K562 (cell line): ENCODE data around the gene TMEM185B. TPM values are rescaled to one million over a fixed set of nuclear protein-coding genes. Genes with fewer than 3 reads are reported as not detected.

Source experiments
- CTBP1 ChIP-seq: fragments of 450-650 bp; IDR thresholded peaks from 2 replicates; pipeline ENCODE4 v1.6.1; 2016; ENCODE audit warnings: borderline replicate concordance
- ETV6 ChIP-seq, 3 experiments: fragments of 150-350 bp in 1 of 3; sonication (generic) in 1 of 3; formaldehyde crosslinking in 1 of 3; IDR thresholded peaks; 2 replicates each; pipeline versions ENCODE4 v1.6.1 to v1.8.0; 2014 to 2022; ENCODE audit warnings: borderline replicate concordance in 2 of 3, low read depth in 2 of 3, antibody characterized with exemption in 1 of 3, low read length in 1 of 3, mild to moderate bottlenecking in 1 of 3, missing genetic modification reagents in 1 of 3
- HDGF ChIP-seq: fragments of 450-650 bp; IDR thresholded peaks from 2 replicates; pipeline ENCODE4 v1.6.1; 2016
- JUN ChIP-seq, 2 experiments: sonication (generic) in 1 of 2; formaldehyde crosslinking in 1 of 2; IDR thresholded peaks; 2 replicates each; pipeline versions ENCODE4 v1.6.1 to v1.8.0; 2012 to 2022; ENCODE audit warnings: borderline replicate concordance in 2 of 2, mild to moderate bottlenecking in 2 of 2, improper control_type of control experiment in 1 of 2, low read depth in 1 of 2, low read length in 1 of 2, missing genetic modification reagents in 1 of 2
- NONO ChIP-seq, 2 experiments: fragments of 200-400 bp in 1 of 2; fragments of 450-650 bp in 1 of 2; formaldehyde crosslinking in 1 of 2; IDR thresholded peaks; 2 replicates each; pipeline ENCODE4 v1.6.1; 2017; ENCODE audit warnings: low read depth in 2 of 2, mild to moderate bottlenecking in 2 of 2, moderate library complexity in 2 of 2, low read length in 1 of 2
- NRF1 ChIP-seq, 2 experiments: fragments of 450-650 bp; IDR thresholded peaks in 1 of 2; conservative IDR thresholded peaks in 1 of 2; 2 replicates each; pipeline ENCODE4 v1.6.1; 2014; ENCODE audit warnings: mild to moderate bottlenecking in 2 of 2
- PYGO2 ChIP-seq: fragments of 450-650 bp; IDR thresholded peaks from 2 replicates; pipeline ENCODE4 v1.6.1; 2016; ENCODE audit warnings: mild to moderate bottlenecking, missing genetic modification characterization, moderate library complexity, missing compliant biosample characterization
- SIRT6 ChIP-seq: IDR thresholded peaks from one replicate; pipeline ENCODE4 v1.6.1; 2012; ENCODE audit warnings: low read depth, mild to moderate bottlenecking, control low read depth, inconsistent platforms, low read length, moderate library complexity
- SREBF2 ChIP-seq: sonication (generic); formaldehyde crosslinking; IDR thresholded peaks from 2 replicates; pipeline ENCODE4 v1.4.0; 2020; ENCODE audit warnings: mild to moderate bottlenecking, missing genetic modification reagents
- U2AF1 ChIP-seq: fragments of 200-400 bp; formaldehyde crosslinking; optimal IDR thresholded peaks from 2 replicates; pipeline ENCODE3; 2017; ENCODE audit warnings: mild to moderate bottlenecking, low read depth, low read length, moderate library complexity
- ZC3H8 ChIP-seq: fragments of 450-650 bp; IDR thresholded peaks from 2 replicates; pipeline ENCODE4 v1.6.1; 2017
- ZNF197 ChIP-seq: fragments of 200-800 bp; sonication (Bioruptor generic); IDR thresholded peaks from 2 replicates; pipeline ENCODE4 v1.6.1; 2016; ENCODE audit warnings: low read depth, missing genetic modification characterization, missing compliant biosample characterization
- polyA plus RNA-seq, 8 experiments: library from polyadenylated mRNA; depleted of rRNA in 4 of 8; stranded (reverse) in 5 of 8; unstranded in 3 of 8; fragments of >200 nt; fragmentation: Nextera tagmentation in 2 of 8; fragmentation: Illumina TruSeq in 1 of 8; extraction: Ambion mirVana in 2 of 8; extraction: Trizol in 1 of 8; gene quantifications; 2 replicates each; pipeline versions ENCODE4 v1.2.1 to v1.2.3, GENCODE V29; 2011 to 2014; ENCODE audit warnings: inconsistent platforms in 1 of 8, missing spikeins in 1 of 8
- total RNA-seq, 7 experiments: library from RNA; depleted of rRNA in 6 of 7; stranded (reverse); fragments of >200 nt in 6 of 7; fragmentation: Illumina TruSeq in 2 of 7; extraction: Trizol in 2 of 7; gene quantifications; 2 replicates each; pipeline versions ENCODE4 v1.2.1 to v1.2.3, GENCODE V29; 2011 to 2021; ENCODE audit warnings: low replicate concordance in 1 of 7
- TF ChIP-seq, protein P1 (sequence below): sonication (generic); formaldehyde crosslinking; IDR thresholded peaks from 2 replicates; pipeline ENCODE4 v1.8.0; 2023; ENCODE audit warnings: mild to moderate bottlenecking, missing genetic modification reagents
- TF ChIP-seq, protein P2 (sequence below): IDR thresholded peaks from 2 replicates; pipeline ENCODE4 v1.6.1; 2016; ENCODE audit warnings: missing genetic modification characterization, missing compliant biosample characterization
- TF ChIP-seq, protein P3 (sequence below): sonication (generic); formaldehyde crosslinking; IDR thresholded peaks from 2 replicates; pipeline ENCODE4 v1.8.0; 2022; ENCODE audit warnings: missing genetic modification reagents, mild to moderate bottlenecking, moderate library complexity, borderline replicate concordance
- TF ChIP-seq, protein P4 (sequence below): fragments of 250-450 bp; sonication (Bioruptor Pico); IDR thresholded peaks from 2 replicates; pipeline ENCODE4 v1.5.0; 2021; ENCODE audit warnings: mild to moderate bottlenecking, borderline replicate concordance

TMEM185B gene
- total and polyA plus RNA-seq, 9 of the 15 experiments (the other 6 are each of a cell fraction or from before 2014, with no cell fraction given): 2.9 to 28.2 (median 11.5) TPM

DNA sequence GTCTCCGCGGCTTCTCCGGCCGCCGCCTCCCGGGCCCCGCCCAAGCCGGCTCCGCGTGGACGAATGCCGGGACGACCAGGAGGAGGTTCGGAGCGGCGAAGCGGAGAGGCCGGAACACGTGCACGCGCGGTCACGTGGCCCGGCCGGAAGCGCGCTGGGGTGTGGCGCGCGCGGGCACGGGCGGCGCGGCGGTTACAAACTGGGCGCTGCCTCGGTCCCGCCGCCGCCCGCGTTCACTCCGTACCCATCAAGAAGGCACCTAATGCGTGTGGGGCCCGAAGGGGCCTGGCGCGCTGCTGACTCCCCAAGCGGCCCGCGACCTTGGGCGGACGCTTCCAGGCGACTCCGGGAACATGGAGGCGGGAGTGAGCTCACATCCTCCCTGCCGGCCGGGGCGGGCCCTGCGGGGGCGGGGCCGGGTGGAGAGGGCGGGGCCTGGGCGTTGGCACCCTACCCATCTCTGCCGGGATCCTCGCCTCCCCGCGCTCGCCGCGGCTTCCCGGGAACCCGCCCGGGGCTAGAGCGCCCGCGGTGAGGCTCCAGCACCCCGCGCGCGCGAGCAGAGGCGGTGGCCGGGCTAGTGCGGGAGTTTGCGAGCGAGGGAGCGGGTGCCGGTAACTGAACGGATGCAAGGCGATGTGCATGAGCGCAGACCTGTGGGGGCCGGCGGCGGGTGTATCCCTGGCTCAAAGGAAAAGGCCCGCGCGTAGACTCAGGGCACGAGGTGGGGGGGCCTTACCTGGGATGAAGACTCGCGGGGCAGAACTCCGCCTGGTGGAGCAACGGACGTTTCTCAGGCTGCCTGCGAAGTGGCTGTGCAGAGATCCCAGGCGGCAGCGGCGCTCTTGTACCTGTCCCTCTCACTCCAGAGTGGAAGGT, at the start of gene TMEM185B (continued):
- TF ChIP-seq, protein P1, sequence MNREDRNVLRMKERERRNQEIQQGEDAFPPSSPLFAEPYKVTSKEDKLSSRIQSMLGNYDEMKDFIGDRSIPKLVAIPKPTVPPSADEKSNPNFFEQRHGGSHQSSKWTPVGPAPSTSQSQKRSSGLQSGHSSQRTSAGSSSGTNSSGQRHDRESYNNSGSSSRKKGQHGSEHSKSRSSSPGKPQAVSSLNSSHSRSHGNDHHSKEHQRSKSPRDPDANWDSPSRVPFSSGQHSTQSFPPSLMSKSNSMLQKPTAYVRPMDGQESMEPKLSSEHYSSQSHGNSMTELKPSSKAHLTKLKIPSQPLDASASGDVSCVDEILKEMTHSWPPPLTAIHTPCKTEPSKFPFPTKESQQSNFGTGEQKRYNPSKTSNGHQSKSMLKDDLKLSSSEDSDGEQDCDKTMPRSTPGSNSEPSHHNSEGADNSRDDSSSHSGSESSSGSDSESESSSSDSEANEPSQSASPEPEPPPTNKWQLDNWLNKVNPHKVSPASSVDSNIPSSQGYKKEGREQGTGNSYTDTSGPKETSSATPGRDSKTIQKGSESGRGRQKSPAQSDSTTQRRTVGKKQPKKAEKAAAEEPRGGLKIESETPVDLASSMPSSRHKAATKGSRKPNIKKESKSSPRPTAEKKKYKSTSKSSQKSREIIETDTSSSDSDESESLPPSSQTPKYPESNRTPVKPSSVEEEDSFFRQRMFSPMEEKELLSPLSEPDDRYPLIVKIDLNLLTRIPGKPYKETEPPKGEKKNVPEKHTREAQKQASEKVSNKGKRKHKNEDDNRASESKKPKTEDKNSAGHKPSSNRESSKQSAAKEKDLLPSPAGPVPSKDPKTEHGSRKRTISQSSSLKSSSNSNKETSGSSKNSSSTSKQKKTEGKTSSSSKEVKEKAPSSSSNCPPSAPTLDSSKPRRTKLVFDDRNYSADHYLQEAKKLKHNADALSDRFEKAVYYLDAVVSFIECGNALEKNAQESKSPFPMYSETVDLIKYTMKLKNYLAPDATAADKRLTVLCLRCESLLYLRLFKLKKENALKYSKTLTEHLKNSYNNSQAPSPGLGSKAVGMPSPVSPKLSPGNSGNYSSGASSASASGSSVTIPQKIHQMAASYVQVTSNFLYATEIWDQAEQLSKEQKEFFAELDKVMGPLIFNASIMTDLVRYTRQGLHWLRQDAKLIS: no peak
- TF ChIP-seq, protein P2, sequence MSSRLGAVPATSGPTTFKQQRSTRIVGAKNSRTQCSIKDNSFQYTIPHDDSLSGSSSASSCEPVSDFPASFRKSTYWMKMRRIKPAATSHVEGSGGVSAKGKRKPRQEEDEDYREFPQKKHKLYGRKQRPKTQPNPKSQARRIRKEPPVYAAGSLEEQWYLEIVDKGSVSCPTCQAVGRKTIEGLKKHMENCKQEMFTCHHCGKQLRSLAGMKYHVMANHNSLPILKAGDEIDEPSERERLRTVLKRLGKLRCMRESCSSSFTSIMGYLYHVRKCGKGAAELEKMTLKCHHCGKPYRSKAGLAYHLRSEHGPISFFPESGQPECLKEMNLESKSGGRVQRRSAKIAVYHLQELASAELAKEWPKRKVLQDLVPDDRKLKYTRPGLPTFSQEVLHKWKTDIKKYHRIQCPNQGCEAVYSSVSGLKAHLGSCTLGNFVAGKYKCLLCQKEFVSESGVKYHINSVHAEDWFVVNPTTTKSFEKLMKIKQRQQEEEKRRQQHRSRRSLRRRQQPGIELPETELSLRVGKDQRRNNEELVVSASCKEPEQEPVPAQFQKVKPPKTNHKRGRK (tag): no peak
- TF ChIP-seq U2AF1 (no peak), ZC3H8 (no peak), ETV6 (IDR thresholded peaks at IDR 0.05; ENCODE audit: borderline replicate concordance in 1 of 2, low read depth in 2 of 2, low read length in 1 of 2) (peak in 1 of 2 experiments; percentile 39; a peak in 1 of 4 replicates), ETV6 (CRISPR knock-in tag; IDR thresholded peaks at IDR 0.05; ENCODE audit: borderline replicate concordance) (peak; percentile 68), HDGF (no peak), SREBF2 (no peak), CTBP1 (peak; percentile 92), ZNF197 (CRISPR knock-in tag) (peak; percentile 76; the same call in 1 of the 2 replicates), NRF1 (conservative IDR thresholded peaks at IDR 0.05 in 1 of 2, IDR thresholded peaks at IDR 0.05 in 1 of 2) (peak in 1 of 2 experiments; percentile 32; a peak in 2 of 4 replicates), PYGO2 (no peak), JUN (IDR thresholded peaks at IDR 0.05; ENCODE audit: borderline replicate concordance, low read depth, low read length) (peak; percentile 76; the same call in 1 of the 2 replicates), JUN (CRISPR knock-in tag; IDR thresholded peaks at IDR 0.05; ENCODE audit: borderline replicate concordance) (peak; percentile 89; the same call in 1 of the 2 replicates), SIRT6 (no peak), NONO (IDR thresholded peaks at IDR 0.05; ENCODE audit: low read depth in 2 of 2, low read length in 1 of 2) (peak; percentile 84 to 91)
- TF ChIP-seq, protein P3, sequence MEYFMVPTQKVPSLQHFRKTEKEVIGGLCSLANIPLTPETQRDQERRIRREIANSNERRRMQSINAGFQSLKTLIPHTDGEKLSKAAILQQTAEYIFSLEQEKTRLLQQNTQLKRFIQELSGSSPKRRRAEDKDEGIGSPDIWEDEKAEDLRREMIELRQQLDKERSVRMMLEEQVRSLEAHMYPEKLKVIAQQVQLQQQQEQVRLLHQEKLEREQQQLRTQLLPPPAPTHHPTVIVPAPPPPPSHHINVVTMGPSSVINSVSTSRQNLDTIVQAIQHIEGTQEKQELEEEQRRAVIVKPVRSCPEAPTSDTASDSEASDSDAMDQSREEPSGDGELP: peak; percentile 60; the same call in 1 of the 2 replicates
- TF ChIP-seq, protein P4, sequence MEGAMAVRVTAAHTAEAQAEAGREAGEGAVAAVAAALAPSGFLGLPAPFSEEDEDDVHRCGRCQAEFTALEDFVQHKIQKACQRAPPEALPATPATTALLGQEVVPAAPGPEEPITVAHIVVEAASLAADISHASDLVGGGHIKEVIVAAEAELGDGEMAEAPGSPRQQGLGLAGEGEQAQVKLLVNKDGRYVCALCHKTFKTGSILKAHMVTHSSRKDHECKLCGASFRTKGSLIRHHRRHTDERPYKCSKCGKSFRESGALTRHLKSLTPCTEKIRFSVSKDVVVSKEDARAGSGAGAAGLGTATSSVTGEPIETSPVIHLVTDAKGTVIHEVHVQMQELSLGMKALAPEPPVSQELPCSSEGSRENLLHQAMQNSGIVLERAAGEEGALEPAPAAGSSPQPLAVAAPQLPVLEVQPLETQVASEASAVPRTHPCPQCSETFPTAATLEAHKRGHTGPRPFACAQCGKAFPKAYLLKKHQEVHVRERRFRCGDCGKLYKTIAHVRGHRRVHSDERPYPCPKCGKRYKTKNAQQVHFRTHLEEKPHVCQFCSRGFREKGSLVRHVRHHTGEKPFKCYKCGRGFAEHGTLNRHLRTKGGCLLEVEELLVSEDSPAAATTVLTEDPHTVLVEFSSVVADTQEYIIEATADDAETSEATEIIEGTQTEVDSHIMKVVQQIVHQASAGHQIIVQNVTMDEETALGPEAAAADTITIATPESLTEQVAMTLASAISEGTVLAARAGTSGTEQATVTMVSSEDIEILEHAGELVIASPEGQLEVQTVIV (CRISPR knock-in tag): no peak
